HG03354 (cell line): ENCODE results near the gene RAB3C.

ENCODE experiments used
- ATAC-seq: cut with Tn5 transposase; IDR thresholded peaks from one replicate; pipeline ENCODE4 v1.9.1; 2021; ENCODE audit warnings: mild to moderate bottlenecking; ENCODE audit not compliant: unreplicated experiment, poor library complexity, severe bottlenecking

The RAB3C gene

GRCh38 chr5:58800861-58801540 lies 218.1 kb downstream of the RAB3C start:
- ATAC-seq = no peak

- no peak for ATAC-seq
These were observed 220.2 kb downstream of the RAB3C start for GRCh38 chr5:58803056-58803455.

DNA sequence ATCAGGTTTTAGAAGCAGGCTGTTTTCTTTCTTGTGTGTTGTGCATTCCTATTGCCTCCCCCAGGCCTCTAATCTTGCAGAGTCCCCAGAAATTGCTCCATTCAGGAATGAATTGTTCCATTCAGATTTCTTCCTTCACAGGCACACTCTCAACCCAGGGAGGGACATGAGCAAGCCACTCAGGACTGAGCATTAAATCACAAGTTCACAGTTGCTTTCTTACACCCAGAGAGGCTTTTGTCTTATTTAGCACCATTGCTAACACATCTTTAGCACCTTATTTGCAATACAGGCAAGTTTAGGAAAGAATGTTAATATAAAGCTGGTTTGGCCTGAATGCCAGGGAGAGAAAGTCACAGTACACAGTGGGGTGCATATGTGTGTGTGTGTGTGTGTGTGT lies 221.4 kb downstream of the RAB3C start:
- ATAC-seq = no peak

DNA sequence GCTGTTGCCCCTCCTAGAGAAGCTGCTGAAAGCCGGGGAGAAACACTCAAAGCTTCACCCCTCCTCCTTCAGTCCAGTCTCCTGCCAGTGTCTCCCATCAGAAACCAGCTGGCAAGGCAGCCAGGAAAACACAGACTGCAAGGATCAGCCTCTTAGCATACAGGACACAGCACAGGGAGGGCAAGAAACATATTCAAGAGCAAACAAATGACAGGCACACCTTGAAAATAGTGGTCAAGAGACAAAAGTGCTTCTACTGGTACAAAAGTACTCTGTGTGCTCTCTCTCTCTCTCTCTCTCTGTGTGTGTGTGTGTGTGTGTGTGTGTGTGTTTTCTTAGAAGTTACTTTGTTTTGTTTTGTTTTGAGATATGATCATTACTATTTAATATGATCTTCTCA lies 227.2 kb downstream of the RAB3C start:
- ATAC-seq = no peak

GRCh38 chr5:58813855-58814254 lies 231.0 kb downstream of the RAB3C start:
- no peak for ATAC-seq

GRCh38 chr5:58816181-58816731 lies 233.4 kb downstream of the RAB3C start:
- ATAC-seq = no peak

DNA sequence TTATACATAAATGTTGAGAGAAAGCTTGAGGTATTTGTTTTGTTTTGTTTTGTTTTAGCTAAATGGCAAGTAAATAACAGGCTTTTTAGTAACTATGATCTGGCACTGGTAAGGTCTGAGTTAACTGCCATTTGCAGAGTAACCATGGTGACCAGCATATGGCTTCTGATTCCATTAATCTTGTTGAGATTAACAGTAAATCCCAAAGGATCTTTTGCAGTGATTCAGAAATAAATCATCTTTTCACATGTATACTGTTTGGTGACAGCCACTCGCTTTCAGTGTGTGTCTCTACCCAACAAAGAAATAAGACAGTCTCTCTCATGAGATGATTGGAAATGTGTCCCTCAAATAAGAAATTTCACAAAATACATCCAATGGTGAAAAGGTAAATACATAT lies 235.6 kb downstream of the RAB3C start:
- ATAC-seq = no peak

GRCh38 chr5:58825441-58825840 lies 242.6 kb downstream of the RAB3C start:
- ATAC-seq = no peak

DNA sequence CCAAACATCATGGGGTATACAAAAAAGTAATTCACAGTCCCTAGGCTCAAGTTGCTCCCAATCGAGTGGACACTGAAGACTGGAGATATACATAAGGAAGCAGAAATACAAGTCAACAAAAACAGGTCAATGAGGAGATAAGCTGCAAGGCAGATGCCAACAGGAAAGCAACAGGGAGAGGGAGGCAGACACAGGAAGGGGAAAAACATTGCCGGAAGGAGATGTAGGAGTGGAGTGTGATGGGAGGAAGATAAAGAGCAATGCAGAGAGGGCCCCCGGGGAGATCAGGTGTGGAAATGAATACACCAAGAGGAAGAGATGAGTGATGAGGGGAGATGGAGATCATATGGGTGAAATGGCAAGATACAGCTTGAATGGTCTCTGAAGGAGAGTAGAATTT lies 243.0 kb downstream of the RAB3C start:
- no peak for ATAC-seq

- no peak for ATAC-seq
These were observed 244.6 kb downstream of the RAB3C start for GRCh38 chr5:58827463-58827862.

DNA sequence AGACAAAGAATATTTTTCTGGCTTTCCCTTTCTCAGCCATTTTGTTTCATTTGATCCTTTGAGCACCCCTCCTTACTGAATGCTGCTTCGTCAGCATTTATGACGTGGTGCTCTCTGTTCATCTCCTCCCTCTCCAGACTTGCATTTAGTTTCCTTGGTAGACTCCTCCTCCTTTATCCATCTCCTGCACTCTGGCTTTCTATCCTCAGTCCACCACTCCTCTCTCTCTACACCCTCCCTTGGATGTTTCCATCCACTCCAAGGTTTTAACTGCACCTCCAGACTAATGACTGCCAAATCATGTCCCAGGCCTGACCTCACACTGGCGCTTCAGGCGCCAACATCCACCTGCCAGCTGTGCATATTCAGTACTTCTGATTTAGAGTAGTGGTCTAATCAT lies 245.4 kb downstream of the RAB3C start:
- ATAC-seq = no peak

- ATAC-seq = no peak
These were observed 251.7 kb downstream of the RAB3C start for GRCh38 chr5:58834242-58835225.

DNA sequence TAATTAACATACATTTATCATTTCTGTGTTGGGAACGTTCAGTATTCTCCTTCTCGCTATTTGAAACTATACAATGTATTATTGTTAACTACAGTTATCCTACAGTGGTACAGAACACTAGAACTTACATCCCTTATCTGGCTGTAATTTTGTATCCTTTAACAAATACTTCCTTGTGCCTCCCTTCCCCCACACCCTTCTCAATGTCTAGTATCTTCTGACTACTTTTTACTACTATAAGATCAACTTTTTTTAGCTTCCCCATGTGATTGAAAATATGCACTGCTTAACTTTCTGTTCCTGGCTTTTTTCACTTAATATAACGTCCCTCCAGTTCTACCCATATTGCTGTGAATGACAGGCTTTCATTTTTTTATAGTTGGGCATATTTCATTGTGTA lies 253.5 kb downstream of the RAB3C start:
- no peak for ATAC-seq

GRCh38 chr5:58838729-58839128 lies 255.9 kb downstream of the RAB3C start:
- ATAC-seq = no peak

- ATAC-seq = no peak
These were observed 260.0 kb downstream of the RAB3C start for GRCh38 chr5:58842852-58843251.

GRCh38 chr5:58844395-58844794 lies 261.5 kb downstream of the RAB3C start:
- ATAC-seq = no peak

DNA sequence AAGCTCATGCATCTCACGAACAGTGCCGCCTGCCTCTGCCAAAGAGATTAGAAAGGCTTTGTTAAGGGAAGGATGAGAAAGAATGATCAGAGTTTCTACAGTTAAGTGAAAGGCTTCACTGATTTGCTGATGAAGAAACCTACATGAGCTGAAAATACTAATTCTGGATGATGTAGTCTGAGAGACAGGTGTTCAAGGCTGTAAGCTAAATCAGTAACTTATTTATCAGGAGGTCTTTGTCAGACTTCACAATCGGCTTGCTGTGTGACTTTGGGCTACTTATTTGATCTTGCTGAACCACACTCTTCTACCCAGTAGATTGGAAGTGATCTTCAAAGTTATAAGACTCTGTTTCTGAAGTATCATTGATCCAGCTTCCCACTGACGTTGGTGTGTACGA lies 264.2 kb downstream of the RAB3C start:
- ATAC-seq = peak; percentile 67

- no peak for ATAC-seq
These were observed 266.3 kb downstream of the RAB3C start for GRCh38 chr5:58849223-58849622.

- peak; percentile 72 for ATAC-seq
These were observed 267.2 kb downstream of the RAB3C start for GRCh38 chr5:58849921-58850667.

- ATAC-seq = no peak
These were observed 268.3 kb downstream of the RAB3C start for GRCh38 chr5:58851153-58851552.
